Measurements from ENCODE around the gene PITPNM3.

The PITPNM3 gene

DNA sequence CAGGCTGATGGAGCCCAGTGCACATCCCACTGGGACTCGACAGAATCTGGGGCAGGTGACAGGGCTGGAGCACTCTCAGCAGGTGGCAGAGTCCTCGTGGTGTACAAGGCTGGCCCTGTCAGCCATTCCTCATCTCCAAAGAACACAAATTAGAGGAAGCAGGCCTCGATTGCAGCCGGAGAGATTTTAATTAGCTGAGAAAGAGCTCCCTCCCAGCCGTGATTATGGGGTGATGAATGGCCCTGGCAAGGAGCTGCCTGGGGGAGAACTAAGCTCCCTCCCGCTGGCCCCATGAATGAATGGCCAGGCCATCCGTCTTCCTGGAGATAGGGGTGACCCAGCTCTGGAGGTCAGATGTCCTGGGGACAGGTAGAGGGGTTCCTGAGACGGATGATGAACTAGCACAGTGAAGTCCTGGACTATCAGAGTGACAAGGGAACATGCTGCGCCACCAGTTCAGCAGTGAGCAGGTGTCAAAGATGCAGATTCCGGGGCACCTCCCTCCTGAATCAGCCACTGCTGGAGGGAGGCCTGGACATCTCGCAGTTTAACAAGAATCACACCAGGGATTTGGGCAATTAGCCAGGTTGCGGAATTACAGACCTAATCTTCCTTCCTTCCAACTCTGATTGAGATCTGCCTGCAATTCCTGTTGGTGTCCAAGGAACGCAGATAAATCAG is 76.6 kb downstream of the PITPNM3 start:
- no peak for DNase-seq (ENCODE audit: low read depth in 2 of 2)

DNA sequence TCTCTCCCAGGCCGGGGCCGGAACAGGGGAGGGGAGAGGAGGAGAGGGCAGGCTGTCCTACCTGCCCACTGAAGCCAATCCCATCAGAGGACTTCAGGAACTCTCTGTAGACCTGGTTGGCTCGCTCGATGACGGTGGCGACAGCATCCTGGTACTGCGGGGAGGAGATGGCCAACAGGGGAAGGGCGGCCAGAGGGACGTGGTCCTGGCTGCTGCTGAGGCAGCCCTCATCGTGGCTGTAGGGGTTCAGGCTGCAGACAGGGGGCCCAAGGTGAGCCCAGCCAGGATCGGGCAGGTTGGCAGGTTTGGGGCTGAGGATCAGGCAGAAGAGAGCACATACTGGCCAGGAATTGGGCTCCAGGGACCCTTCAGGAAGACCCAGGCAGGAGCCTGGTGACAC is 77.9 kb downstream of the PITPNM3 start:
- DNase-seq (ENCODE audit: low read depth in 2 of 2) = no peak

DNA sequence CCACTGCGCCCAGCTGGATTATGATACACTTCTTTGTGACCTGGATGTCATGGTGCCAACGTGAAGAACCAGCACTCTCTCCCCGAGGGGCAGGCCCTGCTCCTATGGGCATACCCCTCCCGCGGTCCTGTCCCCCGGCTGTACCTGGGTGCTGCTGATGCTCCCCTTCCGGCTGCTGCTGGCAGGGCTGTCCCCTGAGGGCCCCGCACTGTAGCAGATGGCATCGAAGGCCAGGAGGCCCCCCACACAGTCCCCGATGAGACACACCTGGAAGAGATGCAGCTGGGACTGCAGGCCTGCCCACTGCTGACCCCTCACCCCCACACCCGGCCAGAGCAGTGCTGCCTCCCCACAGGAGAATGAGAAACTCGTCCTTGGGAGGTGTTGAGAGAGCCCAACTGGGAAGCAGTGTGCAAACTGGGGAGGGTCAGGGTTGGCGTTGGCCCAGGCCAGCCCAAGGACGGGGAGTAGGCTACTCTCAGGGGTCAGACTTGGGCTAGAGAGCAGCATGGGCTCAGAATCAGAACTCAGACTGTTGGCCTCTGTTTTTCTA is 78.4 kb downstream of the PITPNM3 start:
- DNase-seq (ENCODE audit: low read depth in 2 of 2) = no peak

DNA sequence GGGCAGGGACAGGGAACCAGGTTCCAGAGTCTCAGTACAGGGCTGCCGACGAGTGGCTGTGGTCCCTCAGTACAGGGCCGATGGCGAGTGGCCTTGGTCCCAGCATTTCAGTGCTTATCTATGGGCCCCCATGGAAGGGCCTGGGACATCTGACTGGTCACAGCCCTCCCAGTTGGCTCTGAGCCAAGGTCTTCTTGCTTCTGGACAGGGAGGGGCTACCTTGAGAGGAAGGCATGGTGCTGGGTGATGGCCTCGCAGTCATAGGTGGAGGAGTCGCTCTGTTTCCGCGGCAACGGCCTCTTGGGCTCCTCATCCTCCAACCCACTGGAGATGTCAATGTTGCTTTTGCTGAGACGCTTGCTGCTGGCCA is 79.6 kb downstream of the PITPNM3 start:
- no peak for DNase-seq (ENCODE audit: low read depth in 2 of 2)

DNA sequence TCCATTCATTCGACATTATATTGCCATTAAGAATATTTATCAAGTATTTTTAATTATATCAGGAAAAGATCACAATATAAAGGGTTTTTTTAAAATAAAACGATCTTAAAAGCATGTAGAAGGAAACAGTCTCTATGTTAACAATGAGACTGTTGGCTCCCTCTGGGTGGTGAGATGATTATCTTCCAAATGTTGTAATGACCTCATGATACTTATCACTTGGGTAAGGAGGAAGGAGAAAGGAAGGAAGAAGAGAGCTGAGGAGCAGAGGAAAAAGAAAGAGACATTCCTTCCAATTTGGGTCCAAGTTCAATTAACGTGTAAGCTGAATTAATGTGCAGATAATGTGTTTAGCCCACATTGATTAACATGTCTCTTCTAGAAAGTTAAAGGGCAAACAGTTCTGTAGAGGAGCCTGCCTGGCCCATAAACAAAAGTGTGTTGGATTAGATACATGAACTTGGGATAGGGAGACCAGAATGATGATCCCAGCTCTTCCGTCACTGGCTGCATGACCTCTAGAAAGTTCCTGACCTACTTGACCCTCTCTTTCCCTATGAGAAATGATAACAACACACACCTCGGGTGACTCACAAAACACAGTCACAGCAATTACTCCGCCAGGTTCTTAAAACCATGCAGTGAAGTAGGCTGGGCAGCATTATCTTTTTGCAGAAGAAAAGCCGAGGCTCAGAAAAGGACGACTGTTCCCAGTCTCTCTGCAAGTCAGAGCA is 80.1 kb downstream of the PITPNM3 start:
- no peak for DNase-seq (ENCODE audit: low read depth in 2 of 2)

DNA sequence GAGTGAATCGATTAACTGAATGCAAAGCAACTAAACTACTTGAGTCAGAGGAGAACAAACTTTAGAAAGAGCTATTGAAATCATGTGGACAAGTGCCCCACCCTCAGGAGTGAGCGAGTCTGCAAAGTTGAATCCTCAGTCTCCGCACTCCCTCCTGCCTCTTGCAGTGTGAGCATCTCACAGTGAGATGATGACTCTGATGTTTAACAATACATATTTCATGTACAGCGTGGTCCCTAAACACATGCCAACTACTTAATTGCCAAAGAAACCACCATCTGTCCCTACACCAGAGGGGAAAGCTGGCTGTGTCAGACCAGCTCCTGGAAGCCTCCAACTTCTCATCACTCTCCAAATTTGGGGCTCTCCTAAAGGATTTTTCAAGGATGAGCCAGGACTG is 80.9 kb downstream of the PITPNM3 start:
- DNase-seq (ENCODE audit: low read depth in 2 of 2) = no peak

DNA sequence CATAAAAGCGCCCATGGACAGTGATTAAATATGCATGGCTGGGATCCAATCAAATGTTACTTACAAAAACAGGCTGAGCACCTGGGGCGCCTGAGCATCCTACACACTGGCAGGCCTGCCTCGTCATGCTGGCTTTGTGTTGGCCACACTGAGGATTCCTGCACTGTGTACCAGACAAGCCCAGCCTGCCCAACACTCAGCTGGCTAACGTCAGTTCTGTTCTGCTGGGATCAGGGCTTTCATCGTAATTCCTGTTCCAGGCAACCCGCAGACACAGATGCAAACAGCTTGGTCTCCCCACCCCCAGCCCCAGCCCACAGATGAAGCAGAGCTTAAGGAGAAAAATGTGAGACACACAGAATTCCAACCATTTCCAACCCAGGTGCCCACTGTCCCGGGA is 81.4 kb downstream of the PITPNM3 start:
- DNase-seq (ENCODE audit: low read depth in 2 of 2) = no peak

DNA sequence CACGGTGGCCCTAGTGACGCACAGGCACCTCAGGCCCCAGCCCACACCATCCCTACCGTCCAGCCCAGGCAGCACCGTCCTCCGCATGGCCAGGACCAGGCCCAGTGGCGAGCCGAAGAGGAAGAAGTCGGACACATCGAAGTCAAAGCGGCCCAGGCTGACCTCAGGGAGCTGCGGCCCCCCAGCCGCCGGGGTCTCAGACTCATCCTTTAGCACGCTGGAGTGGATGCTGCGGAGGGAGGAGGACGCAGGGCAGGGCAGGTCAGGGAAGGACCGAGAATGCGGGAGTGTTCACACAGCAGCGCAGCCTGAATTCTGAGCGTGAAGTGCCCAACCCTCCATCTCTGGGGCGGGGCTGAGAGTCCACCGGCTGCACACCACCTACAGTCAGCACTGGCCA is 82.0 kb downstream of the PITPNM3 start:
- DNase-seq (ENCODE audit: low read depth in 2 of 2) = no peak

DNA sequence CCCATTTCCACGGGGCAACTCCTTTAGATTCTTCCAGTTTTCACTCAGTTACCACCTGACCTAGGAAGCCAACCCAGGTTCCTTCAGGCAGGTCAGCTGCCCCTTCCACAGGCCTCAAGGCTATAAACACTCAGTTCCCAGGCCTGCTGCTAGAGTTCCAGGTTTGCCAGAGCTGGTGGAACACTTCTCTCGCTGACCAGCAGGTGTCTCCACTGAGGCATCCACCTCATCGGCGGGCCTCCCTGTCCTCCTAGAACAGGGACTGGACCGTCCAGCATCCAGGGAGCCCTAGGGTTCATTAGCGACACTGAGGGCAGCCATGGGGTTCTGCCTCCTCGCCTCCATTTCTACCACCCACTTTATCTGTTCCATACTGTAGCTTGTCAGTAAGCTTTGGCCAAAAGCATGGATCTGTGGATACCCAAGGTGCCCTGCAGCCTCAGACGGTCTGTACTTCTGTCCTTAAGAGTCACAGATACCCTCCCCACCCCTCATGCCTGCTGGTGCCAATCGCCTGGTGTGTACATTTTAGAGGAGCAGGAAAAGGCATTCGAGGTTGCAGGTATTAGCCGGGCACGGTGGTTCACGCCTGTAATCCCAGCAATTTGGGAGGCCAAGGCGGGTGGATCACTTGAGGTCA is 83.1 kb downstream of the PITPNM3 start:
- DNase-seq (ENCODE audit: low read depth in 2 of 2) = peak; percentile 51 to 66

DNA sequence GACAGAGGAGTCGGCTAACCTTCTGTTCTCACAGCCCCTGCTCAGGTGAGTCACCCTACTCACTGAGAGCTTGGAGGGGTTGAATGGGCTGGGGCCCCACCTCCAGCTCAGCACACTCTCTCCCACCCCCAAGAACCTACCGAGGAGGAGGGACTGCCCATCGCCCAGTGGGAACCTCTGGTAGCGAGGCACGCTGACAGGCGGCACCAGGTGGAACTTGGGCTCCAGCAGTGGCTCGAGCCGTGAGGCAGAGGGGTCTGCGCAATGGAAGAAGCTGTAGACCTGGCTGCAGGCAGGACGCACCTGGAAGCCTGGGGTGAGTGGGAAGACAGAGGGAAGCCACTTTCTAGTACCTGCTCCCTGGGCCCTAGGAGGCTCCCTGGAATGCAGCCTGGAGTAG is 83.8 kb downstream of the PITPNM3 start:
- DNase-seq (ENCODE audit: low read depth in 2 of 2) = no peak

DNA sequence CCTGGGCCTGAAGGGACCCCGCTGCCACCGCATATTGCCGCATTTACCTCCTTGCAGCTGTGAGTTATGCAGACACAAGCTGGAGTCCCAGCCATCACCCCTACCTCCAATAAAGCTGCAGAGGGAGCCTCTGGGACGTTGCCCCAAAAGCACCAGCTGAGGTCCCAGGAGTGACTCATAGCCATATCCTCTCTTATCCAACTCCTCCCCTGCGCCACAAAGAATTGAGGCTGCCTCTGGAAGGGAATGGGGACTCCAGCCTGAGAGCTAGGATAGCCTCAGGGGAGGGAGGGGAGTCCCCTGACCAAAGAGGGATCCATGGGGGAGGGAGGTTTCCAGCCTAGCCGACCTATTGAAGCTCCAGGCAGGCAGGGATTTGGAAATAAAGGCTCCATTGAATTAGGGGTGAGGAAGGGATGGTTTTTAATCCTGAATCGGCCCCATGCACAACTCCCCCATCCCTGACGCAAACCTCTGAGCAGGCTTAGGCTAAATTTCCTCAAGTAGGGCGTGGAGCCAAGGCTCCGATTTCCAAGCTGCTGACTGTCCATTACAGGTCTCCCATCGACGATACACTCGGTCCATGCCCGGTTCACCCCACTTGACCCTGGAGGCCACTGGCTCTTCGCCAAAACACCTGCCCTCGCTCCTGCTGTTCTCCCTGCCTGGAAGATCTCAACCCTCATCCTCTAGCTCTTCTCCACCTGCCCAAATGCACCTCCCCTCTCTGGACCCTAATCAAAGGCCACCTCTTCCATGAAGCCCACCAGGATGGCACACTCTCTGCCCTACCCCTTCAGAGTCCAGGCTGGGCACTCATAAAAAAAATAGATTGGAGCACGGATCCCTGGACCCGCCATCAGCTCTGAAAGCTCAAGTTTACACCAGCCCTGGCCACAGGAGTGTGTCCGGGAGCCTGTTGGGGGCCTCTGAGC is 84.6 kb downstream of the PITPNM3 start:
- DNase-seq (ENCODE audit: low read depth in 2 of 2) = no peak

DNA sequence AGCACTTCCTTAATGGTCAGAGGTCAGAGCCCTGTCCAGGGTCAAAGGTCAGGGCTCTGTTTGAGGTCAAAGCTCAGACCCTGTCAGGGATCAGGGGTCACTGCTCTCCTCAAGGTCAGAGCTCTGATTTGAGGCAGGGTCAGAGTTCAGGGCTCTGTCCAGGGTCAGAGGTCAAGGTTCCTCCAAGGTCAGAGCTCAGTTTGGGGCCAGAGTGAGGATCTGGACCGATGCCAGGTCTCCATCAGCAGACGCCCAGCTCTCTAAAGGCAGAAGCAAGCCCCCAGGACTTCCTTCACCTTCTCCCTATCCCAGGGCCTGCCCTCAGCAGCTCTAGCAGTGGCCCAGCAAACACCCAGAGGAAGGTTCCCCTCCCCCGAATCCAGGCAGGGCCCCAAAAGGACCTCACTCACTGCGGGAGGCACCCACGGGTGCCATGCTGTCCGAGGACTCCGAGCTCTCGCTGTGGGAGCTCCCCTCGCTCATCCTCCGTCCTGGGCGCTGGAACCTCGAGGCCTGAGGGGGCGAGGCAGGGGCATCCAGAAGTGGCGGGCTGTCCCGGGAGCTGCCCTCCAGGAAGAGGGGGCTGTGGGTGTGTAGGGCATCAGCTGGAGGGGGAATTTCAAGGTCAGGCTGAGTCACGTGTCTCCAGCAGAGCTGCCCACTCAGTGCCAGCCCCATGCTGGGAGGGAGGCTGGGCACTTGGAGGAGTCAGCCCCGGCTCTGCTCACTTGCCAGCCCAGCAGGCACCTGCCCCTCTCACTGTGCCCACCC is 85.4 kb downstream of the PITPNM3 start:
- no peak for DNase-seq (ENCODE audit: low read depth in 2 of 2)

DNA sequence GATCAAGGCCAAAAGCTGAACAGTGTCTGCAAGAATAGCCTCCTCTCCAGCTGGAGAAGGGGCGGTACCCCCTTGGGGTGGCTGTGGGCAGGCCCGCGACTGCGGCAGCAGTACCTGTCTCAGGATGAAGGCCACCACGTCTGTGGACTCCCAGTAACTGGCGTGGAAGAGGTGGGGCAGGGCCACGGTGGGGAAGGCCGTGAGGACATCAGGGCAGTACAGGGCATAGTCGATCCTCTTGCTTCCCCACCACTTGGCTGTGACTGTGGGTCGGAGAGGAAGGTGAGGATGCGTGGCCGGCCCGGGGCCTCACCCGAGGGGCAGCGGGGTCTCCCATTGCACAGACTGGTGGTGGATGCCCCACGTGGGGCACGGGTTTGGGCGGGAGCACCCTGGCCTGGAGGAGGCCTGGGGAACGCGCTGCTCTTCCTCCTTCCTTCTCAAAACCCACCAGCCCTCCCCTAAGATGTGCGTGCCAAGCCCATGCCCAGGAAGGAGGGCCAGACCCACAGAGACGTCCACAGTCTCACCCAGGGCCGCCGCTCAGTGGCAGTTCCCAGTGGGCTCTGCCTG is 86.1 kb downstream of the PITPNM3 start:
- no peak for DNase-seq (ENCODE audit: low read depth in 2 of 2)

DNA sequence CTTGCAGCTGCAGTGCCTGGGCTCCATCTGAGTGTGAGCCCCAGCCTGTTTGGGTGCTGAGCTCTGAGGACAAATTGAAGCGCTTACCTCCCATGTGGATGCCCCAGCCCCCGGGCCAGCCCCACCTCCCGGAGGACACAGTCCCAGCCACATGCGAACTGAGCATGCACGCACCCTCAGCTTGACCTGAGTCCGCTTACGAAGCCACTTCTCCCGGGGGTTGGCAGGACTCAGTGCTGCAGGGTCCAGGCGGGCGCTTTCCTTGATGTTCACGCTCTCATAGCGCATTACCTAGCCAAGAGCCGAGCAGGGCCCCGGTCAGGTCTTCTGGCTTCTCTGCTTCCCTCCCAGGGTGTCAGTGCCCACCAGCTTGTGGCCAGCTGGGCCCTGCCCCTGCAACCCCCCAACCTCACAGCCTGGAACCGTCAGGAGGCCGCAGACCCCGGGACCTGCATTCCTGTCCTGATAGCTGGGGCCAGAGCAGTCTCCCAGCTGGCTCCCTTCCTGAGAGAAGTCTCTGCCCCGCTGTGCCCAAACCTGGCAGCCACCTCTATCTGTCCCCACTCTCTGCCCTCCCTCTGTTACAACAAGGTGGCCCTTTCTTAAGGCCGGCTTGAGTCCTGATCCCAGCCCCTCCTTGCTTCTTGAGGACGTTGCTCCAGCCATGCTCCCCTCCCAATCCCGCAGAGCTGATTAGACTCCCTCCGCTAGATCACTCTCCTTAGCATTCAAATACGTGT is 88.1 kb downstream of the PITPNM3 start:
- DNase-seq (ENCODE audit: low read depth in 2 of 2) = no peak

DNA sequence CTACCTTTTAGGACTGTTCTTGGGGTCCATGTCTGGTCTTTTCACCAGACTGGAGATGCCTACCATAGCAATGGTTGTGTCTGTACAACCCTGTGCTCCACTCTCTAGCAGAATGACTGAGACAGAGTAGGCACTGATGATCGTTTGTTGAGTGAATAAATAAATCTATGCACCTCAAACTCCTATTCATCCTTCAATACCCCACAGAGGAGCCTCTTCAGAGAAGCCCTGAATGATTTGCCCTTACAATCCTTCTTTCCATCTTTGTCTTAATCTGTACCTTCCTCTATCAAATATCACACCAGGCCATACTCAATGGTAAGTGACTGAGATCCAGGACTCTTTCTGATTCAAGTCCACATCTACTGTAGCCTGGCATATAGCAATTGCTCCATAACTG is 88.8 kb downstream of the PITPNM3 start:
- no peak for DNase-seq (ENCODE audit: low read depth in 2 of 2)

DNA sequence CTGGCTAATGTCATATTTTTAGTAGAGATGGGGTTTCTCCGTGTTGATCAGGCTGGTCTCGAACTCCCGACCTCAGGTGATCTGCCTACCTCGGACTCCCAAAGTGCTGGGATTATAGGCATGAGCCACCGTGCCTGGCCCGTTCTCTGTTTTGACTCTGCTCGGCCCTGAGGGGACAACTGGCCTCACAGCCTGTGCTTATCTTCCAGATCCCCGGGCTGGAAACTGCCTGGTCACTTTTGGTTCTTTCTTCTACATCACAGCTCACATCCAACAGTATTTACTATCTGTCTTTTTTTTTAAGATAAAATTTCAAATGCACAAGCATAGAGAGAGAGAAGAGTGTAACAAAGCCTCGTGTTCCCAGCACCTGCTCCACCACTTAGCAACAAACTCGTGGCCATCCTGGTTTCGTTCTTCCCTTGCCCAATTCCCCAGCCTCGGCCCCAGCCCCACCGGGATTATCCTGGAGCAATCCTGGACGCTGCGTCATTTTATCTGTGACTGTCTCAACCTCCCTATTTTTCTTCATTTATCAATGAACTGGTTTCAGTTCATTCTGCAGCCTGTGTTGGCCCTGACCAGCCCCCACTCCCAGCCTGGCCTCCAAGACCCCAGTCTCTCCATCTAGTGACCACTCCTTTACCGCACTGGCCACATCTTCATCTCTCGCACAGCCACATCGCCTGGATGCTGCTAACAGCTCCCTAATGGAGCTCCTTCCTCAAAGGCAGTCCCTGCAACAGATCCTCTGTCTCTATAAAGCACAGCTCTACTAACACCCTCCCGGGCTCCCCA is 91.0 kb downstream of the PITPNM3 start:
- no peak for DNase-seq (ENCODE audit: low read depth in 2 of 2)

DNA sequence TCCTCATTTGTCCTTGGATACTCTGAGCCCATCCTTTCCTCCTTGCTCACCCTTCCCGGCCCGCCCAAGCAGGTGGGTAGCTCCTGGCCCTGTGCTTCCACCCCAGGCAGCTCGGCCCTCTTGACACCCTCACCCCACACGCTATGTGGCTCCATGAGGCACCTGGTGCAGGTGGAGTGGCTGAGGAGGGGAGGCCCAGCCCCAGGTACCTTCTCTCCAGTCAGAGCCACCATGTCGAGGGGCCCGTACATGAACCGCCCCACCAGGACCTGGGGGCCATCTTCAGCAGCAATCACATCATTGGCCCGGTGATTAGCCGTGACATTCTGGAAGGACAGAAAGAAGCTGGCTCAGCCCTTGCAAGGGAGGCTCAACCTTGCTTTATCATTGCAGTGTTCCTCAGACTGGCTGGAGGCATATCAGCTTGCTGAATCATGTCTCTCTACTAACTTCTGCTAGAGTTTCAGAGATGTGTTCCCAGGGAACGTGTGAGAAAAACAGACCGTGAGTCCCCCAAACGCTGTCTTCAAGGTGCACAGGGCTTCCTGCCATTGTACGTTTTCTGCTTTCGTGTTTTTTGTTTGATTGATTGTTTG is 91.8 kb downstream of the PITPNM3 start:
- DNase-seq (ENCODE audit: low read depth in 2 of 2) = no peak

DNA sequence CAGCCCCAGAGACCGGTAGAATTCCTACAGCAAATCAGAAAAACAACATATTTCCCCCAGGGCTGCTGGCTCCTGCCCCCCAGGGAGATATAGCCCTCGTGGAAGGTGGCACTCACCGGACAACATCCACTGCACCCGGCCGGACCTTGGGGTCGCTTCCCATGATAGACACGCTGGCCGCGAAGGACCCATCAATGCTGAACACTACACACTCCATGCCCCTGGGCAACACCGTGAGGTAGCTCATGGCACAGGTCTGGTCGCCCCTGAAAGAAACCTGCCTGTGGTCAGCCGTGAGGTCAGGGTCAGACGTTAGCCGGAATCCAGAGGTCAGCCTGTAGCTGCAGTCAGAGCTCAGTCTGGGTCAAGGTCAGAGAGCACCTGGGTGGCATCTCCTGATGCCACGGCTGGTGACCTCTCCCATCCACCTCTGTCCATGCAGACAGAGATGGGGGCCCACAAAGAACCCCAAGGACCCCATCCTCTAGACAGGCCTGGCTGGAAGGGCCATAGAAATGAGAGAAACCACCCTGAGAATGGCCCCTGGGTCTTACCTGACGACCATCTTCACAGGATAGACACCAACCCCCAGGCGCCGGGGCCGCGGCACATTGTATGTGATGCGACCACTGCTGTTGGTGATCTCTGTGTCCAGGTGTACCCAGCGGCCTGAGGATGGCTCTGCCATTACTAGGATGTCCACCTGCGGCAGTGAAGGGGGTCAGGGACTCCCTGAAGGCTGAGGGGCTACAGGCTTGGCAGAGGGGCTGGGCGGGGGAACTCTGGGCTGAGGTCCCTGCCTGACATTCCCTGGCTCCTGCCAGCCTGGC is 92.5 kb downstream of the PITPNM3 start:
- no peak for DNase-seq (ENCODE audit: low read depth in 2 of 2)

All from activated CD4-positive, alpha-beta T cell treated with anti-CD3 and anti-CD28 coated beads for 24 hours (primary cell).